GDM1 (cell line): Measurements from ENCODE around the gene DAP3.
"Not testable (repeated sequence)": the region's sequence is repeated elsewhere in the genome, so short reads cannot be mapped to it uniquely, and the experiment has no call there.

Experiments
- DNase-seq: peaks from one replicate; lab custom pipeline; 2025; lab: John Stamatoyannopoulos, UW

DAP3 gene

DNA sequence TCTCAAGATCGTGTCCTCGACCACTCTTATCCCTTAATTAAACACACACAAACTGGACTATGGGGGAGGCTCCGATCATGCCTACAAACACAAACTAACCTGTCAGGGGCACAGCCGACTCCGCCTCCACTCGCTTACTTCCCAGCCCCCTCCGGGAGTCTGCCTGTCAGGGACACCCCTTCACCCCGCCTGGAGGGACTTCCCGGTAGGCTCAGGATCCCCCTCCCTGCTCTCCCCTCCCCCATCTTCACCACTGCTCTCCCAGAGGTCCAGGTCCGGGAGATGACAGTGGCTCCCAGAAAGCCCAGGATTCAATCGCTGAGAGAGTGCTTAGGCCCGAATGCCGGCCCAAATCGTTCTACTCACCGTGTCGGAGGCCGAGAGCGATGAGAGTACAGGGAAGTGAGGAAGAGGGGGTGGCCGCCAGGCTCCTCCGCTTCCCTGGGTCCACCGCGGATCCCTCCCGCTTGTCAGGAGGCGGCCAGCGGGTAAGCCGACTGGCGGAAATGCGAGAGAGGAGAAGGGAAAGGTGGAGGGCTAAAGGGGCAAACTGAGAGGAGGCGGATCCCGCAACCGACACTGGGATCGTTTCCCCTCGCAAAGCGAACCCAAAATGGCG is 1.1 kb upstream of the DAP3 start:
- not testable (repeated sequence) for DNase-seq

DNA sequence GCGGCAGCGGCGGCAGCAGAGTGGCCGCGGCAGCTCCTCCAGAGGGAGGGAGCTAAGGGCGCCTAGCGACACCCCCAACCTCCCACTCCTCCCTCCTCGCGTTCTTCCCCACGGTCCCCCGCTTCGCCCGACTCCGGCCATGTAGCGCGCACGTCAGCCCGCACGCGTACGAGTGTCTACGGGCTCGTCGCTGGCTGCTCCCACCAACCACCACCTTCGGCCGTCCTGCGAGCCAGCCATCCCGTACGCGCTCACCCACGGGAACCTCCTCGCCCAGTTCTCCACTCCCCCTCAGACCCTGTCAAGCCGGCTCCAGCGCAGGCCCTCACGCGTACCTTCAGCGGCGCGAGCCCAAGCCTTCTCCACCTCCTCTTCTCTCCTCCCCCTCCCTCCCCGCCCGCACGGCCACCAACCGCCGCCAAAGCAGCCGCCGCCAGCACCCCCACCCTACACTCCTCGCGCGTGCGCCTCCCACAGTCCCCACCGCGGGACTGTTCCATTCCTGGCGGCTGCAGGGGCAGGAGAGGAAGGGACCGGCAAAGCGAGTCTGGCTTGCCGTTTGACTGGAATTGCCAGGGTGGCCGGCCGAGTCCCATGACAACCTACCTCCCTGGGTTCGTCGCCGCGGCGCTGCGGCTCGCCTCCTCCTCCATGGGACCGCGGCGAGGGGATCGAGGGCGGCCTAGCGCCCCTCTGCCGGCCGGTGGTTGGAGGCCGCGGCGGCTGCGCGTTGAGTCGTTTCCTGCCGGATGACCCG is 389 bp upstream of the DAP3 start, which contains the start of gene YY1AP1:
TSS of gene YY1AP1 (minus strand) at position 451 of the 757 bp plus-strand sequence. CDS start 8,338 bp downstream, outside the sequence.
- peak; percentile 86 for DNase-seq

DNA sequence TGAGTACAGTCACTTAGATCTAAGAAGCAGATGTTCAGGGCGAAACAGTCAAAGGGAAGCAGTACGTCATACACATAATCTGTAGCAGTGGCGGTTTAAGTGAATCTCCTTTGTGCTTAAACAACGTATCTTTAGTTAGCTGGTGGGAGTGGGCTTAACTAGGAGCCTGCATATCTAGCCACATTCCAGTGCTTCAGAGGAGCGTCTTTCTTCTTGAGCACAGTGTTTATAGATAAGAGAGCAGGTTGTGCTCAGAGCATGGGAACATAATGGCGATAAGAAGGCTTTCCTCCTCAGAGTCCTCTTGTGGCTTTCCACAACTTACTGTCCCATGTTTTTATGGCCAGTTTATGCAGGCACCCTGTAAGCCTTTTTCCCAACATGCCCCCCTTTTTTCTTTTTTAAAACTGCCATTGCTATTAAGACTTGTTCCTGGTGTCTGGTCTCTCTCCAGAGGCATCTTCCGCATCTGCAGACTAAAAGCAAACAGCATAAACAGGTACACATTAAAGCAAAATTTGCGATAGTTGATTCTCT is 3.2 kb downstream of the DAP3 start:
- DNase-seq = no peak

DNA sequence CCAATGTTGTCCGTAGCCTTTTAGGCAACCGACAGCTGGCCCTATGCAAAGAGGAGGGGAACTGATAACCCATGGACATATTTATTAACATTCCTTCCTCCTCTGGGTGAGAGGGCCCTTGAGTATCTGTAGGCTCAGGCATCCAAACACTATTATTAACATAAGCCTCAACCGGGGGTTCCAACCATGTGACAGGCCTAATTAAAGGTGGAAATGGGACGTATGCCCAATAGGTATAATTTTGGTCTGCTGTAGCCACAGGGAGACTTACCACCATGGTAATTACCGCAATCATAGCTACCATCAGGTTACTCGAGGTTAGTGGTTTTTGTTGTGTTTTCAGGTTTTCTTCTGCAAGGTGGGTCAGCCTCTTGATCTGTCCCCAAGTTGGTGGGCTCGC is 5.3 kb downstream of the DAP3 start:
- no peak for DNase-seq

DNA sequence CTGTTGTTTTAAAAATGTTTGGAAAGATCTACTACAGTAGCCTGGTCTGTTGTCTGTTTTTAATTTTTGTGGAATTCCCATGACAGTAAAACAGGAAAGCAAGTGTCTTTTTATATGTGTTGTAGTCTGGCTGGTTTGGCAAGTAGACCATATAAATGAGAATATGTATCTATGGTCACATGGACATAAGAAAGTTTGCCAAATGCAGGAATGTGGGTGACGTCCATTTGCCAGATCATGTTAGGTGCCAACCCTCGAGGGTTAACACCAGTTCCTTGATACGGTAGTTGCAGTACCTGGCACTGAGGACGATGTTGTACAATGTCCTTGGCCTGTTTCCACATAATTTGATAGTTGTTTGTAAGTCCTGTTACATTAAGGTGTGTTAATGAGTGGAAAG is 6.2 kb downstream of the DAP3 start:
- DNase-seq = no peak

DNA sequence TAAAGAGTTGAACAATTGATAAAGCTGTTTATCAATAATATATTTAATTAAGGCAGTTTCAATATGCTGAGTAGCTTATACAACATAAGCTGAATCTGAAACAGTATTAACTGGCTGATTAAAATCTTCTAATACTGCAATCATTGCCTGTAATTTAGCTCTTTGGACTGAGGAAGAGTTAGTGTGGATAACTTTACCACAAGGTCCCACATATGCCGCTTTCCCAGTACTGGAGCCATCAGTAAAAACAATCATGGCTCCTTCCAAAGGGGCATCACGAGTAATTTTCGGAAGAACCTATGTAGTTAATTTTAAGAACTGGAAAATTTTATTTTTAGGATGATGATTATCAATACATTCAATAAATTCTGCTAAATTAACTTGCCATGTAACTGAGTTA is 6.7 kb downstream of the DAP3 start:
- no peak for DNase-seq

DNA sequence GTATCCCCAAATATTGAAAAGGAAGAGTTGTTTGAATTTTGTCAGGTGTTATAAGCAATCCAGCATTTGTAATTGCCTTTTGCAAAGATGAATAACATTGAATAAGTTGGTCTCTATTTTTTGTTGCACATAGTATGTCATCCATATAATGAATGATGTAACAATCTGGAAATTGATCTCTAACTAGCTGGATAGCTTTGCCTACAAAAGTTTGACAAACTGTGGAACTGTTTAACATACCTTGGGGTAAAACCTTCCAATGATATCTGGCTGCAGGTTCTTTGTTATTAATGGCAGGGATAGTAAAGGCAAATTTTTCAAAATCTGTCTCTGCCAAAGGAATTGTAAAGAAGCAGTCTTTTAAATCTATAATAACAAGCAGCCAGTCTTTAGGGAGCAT is 7.6 kb downstream of the DAP3 start:
- DNase-seq = no peak

DNA sequence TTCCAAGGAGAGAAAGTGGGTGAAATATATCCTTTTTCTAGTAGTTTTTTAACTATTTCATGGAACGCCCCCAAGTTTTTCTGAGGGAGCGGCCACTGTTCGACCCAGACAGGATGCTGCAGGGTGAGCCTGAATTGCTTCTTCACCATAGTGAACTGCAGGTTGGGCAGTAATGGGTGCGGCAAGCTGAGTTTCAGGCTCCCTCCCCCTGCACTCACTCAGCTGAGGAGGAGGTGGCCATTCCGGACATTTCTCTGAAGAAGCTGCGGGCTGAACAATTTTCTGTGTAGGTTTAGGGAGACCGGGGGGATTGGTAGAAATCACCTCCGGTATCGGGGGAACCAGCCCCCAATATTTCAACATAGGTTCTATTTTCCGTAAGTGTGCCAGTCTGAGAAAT is 8.2 kb downstream of the DAP3 start:
- no peak for DNase-seq

DNA sequence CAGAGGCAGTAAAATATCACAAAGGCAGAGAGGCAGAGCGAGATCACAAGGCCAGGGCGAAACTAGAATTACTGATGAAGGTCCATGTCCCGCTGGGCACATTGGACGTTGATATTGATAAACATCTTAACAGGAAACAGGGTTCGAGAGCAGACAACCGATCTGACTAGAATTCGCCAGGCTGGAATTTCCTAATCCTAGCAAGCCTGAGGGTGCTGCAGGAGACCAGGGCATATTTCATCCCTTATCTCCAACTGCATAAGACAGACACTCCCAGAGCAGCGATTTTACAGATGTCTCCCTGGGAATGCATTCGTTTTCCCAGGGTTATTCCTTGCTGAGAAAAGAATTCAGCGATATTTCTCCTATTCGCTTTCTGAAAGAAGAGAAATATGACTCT is 8.7 kb downstream of the DAP3 start:
- not testable (repeated sequence) for DNase-seq

DNA sequence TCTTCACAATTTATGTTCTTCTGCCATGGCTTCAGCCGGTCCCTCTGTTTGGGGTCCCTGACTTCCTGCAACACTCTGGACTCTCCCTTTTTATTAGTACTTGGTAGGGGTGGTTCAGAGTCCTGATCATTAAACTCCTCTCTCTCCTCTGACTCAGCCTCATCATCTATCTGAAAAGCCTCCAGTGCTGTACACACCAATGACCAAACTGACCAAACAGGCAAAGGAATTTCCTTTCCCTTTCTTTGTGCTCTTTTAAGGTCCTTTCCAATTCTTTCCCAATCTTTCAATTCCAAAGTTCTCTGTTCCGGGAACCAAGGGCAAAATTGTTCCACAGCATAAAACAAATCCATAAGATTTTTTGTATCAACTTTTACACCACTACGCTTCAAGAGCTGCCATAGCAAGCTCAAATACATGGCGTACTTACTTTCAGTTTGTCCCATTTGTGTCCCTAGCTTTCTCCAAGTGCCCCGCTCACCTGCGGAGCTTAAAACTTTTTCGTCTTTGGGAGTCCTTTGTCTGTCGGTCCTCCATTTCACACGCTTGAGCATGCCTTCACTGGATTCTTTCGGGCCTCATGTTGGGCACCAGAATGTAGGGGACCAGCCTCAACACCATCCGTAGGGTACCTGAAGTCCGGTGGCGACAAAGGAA is 9.6 kb downstream of the DAP3 start:
- no peak for DNase-seq

DNA sequence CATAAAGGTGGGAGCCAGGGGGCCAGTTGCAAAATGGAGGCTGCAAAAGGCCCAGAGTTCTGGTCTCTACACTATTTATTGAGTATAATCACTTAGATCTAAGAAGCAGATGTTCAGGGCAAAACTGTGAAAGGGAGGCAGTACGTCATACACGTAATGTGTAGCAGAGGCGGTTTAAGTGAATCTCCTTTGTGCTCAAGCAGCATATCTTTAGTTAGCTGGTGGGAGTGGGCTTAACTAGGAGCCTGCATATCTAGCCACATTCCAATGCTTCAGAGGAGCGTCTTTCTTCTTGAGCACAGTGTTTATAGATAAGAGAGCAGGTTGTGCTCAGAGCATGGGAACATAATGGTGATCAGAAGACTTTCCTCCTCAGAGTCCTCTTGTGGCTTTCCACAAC is 10.2 kb downstream of the DAP3 start:
- DNase-seq = not testable (repeated sequence)

DNA sequence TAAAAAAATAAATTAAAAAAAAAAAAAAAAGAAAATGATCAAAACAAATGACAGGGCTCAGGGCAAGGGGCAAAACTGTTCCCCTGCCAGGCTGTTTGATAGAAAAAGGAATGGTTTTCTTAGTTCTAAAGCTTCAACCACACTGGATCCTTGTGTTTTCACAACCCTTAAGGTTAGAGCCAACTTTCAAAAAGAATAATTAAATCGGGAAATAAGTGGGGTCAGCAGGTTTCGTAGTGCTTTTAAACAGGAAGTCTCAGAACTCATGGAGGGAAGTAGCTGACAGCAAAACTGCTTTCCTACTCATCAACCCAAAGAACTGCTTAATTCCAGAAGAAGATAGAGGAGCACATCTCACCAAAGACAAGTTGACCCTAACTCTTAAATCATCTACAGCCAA is 12.8 kb downstream of the DAP3 start:
- not testable (repeated sequence) for DNase-seq

DNA sequence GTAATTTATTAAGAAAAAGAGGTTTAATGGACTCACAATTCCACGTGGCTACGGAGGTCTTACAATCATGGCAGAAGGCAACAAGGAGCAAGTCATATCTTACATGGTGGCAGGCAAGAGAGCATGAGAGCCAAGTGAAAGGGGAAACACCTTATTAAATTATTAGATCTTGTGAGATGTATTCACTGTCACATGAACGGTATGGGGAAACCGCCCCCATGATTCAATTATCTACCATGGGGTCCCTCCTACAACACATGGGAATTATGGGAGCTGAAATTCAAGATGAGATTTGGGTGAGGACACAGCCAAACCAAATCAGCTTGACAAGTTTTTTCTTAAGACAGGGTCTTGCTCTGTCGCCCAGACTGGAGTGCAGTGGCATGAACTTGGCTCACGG is 14.3 kb downstream of the DAP3 start:
- no peak for DNase-seq

DNA sequence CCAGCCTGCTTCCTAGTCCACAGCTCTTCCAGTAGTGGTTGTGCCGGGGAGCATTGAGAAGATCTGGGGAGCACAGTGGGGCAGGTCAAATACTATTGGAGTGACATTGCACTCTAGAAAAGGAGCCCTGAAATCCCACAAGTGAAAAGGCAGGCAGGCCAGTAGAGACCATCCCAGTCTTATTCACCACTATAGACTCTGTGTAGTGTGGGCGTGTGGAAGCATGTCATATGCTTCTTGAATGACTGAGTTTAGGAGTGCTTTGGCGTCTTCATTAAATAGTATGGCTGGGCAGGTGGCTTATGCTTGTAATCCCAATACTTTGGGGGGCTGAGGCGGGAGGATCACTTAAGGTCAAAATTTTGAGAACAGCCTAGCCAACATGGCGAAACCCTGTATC is 15.5 kb downstream of the DAP3 start:
- DNase-seq = not testable (repeated sequence)

DNA sequence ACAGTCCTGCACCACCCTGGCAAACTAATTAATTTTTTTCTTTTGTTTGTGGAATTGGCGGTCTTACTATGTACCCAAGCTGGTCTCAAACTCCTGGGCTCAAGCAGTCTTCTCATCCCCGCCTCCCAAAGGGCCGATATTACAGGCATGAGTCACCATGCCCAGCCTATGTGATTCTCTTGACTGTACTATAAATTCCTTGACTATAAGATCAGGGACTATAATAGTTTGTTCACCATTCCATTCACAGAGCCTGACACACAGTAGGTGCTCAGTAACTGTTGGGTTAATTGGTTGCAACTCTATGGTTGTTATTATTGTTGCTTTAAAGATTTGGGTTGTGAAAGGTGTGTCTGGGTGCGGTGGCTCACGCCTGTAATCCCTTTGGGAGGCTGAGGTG is 17.2 kb downstream of the DAP3 start:
- no peak for DNase-seq

DNA sequence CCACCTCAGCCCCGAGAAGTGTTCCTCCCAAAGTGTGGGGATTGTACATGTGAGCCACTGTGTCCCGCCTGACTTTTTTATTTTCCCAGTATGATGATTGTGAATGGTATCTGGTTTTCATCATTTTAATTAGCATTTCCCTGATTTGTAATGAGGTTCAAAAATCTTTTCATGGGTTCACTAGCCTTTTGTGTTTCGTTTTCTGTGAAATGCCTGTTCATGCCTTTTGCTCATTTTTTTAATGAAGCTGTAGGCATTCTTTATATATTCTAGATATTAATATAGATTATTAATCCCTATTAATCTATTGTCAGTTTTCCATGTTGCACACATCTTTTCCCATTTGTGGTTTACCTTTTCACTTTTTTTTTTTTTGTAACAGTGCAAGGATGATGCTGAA is 20.5 kb downstream of the DAP3 start:
- DNase-seq = no peak

DNA sequence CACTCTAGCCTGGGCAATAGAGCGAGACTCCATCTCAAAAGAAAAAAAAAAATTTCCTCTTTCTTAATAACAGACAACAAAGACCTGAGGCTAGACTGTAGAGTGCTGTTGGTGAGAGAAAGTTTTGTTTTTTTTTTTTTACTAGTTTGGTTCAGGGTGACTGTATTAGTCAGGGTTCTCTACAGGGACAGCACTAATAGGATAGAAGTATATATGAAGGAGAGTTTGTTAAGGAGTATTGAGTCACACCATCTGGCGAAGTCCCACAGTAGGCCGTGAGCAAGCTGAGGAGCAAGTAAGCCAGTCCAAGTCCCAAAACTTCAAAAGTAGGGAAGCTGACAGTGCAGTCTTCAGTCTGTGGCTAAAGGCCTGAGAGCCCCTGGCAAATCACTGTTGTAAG is 22.6 kb downstream of the DAP3 start:
- DNase-seq = not testable (repeated sequence)

DNA sequence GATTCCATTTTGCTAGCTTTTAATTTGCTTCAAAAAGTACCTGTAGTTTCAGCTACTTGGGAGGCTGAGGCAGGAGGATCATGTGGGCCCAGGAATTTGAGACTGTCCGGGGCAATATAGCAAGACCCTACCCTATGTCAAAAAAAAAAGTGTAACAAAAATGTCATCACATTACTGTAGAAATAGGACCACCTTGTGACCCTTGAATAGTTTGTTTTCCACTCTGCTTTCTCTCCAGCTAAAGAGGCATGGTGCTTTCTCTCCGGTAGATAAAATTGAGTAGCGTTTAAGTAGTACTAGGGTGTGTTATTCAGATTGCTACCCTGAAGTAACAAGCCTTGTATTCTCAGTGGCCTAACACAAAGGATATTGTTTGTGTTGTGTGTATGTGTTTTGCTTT is 23.7 kb downstream of the DAP3 start:
- not testable (repeated sequence) for DNase-seq

DNA sequence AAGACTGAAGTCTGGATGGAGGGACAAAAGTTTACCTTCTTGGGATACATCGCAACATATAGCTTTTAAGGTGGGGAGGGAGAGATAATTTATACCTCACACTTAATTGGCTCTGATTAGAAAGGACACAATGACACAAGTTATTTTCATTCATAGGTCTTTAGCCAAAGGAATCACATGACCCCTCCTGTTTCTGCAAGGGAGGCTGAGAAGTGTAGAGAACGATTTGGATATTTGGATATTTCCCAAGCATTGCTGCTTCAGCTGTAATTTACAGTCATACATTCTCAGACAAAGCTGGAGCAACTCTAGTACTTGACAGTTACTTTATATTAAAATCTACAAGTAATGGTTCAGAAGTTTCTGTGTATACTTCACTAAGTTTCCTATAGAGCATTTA is 24.2 kb downstream of the DAP3 start:
- DNase-seq = no peak

DNA sequence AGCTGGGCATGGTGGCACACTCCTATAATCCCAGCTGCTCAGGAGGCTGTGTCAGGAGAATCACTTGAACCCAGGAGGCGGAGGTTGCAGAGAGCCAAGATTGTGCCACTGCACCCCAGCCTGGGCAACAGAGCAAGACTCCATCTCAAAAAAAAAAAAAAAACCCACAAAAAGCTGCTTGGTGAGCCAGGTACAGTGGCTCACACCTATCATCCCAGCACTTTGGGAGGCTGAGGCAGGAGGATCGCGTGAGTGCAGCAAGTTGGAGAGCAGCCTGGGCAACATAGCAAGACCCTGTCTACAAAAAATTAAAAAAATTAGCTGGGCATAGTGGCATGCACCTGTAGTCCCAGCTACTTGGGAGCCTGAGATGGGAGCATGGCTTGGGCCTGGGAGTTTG is 26.2 kb downstream of the DAP3 start:
- DNase-seq = not testable (repeated sequence)

DNA sequence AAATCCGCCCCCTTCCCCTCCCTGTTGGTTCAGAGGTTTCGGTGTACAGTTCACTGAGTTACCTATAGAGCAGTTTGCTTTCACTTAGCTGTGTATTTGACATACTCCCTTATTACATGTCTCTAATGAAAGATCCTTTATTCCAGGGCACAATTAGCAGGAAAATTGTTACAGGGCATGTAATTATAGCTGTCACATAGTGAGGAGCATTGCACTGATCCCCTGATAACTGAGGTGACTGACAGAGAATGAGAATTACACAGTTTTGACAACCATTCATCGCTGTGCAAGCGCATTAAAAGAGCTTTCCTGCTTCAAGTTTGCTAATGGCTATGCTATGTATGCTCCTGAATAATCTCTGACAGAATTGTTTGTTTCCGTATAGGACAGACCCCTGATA is 26.9 kb downstream of the DAP3 start:
- DNase-seq = no peak

DNA sequence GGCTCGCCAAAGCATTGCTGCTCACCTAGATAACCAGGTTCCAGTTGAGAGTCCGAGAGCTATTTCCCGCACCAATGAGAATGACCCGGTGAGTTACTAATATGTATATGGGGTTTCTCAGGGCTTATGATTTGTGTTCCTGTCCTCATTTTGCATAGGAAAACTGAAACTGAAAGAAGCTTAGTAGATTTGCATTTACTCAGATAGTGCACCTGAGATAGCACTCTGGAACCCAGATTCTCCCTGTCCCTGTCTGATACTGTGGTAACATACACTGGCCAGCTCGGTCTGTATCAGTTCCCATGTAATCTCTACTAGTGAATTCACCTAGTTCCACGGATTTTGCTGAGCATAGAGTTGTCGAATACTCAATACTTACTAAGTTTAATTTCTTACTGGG is 28.1 kb downstream of the DAP3 start:
- no peak for DNase-seq

DNA sequence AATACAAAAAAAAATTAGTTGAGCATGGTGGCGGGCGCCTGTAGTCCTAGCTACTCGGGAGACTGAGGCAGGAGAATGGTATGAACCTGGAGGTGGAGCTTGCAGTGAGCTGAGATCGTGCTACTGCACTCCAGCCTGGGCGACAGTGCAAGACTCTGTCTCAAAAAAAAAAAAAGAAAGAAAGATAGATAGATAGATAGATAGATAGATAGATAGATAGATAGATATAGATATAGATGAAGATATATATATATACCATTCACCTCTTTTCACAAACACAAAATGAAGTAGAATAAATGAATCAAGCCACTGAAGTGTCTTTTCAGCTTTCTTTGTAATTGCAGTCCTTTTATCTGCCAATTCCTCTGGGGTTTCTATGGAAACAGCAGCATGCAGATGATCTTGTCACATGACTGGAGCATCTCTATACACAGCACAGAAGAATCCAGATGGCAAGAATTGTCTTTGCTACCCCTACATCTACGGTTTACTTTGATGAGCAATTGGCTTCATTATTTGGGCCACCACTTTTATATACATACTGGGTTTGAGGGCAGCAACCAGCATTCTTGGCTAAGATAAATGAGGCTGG is 29.7 kb downstream of the DAP3 start:
- DNase-seq = not testable (repeated sequence)
